ENCODE results near the gene ADAMTS12.

- TF ChIP-seq, protein P1, sequence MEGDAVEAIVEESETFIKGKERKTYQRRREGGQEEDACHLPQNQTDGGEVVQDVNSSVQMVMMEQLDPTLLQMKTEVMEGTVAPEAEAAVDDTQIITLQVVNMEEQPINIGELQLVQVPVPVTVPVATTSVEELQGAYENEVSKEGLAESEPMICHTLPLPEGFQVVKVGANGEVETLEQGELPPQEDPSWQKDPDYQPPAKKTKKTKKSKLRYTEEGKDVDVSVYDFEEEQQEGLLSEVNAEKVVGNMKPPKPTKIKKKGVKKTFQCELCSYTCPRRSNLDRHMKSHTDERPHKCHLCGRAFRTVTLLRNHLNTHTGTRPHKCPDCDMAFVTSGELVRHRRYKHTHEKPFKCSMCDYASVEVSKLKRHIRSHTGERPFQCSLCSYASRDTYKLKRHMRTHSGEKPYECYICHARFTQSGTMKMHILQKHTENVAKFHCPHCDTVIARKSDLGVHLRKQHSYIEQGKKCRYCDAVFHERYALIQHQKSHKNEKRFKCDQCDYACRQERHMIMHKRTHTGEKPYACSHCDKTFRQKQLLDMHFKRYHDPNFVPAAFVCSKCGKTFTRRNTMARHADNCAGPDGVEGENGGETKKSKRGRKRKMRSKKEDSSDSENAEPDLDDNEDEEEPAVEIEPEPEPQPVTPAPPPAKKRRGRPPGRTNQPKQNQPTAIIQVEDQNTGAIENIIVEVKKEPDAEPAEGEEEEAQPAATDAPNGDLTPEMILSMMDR (IDR thresholded peaks at IDR 0.05) = no peak
- no peak for TF ChIP-seq POLR2A (IDR thresholded peaks at IDR 0.05)
Observed at GRCh38 chr5:33688526-33688925, 203.3 kb downstream of the ADAMTS12 start.

Measured in transverse colon (tissue), 3 donors.